IMR-90 (cell line): ENCODE data around the gene PKD1.

Source experiments
- CTCF ChIP-seq: conservative IDR thresholded peaks from 2 replicates; pipeline ENCODE4 v1.5.1; 2012; ENCODE audit warnings: mild to moderate bottlenecking, low read depth, low read length, improper control_type of control experiment
- POLR2A ChIP-seq: IDR thresholded peaks from 2 replicates; pipeline ENCODE4 v1.6.1; 2012; ENCODE audit warnings: mild to moderate bottlenecking, low read depth, low read length
- RAD21 ChIP-seq: IDR thresholded peaks from 2 replicates; pipeline ENCODE4 v1.6.1; 2012; ENCODE audit warnings: low read length, improper control_type of control experiment
- SMC3 ChIP-seq: fragments of 150-350 bp; IDR thresholded peaks from 2 replicates; pipeline ENCODE4 v1.6.1; 2016; ENCODE audit warnings: low read depth, mild to moderate bottlenecking, antibody characterized with exemption, low read length, moderate library complexity

DNA sequence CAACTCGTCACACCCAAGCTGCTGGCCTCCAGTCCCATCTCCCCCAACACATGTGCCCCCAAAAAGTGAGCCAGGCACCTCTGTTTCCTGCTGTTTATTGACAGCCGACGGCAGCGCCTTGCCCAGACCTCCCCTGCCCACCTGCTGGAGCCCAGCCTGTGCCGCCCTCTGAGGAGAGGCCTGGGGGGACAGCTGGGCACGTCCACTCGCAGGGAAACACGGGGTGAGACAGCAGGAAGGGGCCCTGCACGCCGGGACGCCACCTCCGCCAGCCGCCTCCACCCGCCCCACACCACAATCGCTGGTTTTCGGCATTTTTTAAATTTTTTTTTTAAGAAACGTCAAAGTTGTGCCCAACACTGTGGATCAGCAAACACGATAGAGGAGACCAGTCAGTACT, 41.4 kb upstream of the PKD1 start:
- TF ChIP-seq SMC3 (no peak), CTCF (no peak), RAD21 (no peak), POLR2A (no peak)
